ENCODE results near the gene FABP6.
"Not testable (repeated sequence)": the region's sequence is repeated elsewhere in the genome, so short reads cannot be mapped to it uniquely, and the experiment has no call there.

FABP6 gene

GRCh38 chr5:160229190-160229742 lies at the start of gene FABP6:
Gene FABP6 (plus strand): TSS chr5:160229506. CDS start chr5:160229558, 52 bp downstream.
- no peaks in the 10 kb centered on the region for H3K36me3 Mint-ChIP-seq
- no peaks in the 10 kb centered on the region for H3K9me3 Mint-ChIP-seq
- H3K4me1 Mint-ChIP-seq, result peaks cover 11% of the 10 kb centered on the region
- peaks cover 8% of the 10 kb centered on the region for H3K27me3 Mint-ChIP-seq
- no peak for ATAC-seq
- H3K27ac Mint-ChIP-seq, result no peak within 1 kb of the TSS
- no peak within 1 kb of the TSS for H3K4me3 Mint-ChIP-seq

DNA sequence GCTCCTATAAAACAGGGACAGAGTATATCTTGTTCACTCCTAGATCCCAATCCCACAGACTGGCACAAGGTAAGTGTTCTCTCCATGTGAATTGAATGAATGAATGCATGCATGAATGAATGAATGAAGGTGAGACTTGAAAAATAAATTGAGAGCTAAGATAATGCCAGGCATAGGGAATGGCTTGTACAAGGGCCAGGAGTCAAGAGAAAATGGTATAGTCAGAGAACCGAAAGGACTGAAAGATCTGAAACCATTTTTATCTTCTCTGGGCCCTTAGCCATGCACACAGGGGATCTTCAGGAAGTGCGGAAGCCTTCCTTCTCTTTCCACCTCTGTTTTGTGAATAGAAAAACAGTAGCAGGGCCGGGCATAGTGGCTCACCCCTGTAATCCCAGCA lies 48.4 kb upstream of the FABP6 start:
- Mint-ChIP-seq H3K9me3 (no peaks in the 10 kb centered on the region), H3K4me1 (peaks cover 8% of the 10 kb centered on the region), H3K4me3 (no peak overlapping the region), H3K27me3 (peaks cover 16% of the 10 kb centered on the region), H3K36me3 (no peaks in the 10 kb centered on the region), H3K27ac (no peak overlapping the region)
- no peak for ATAC-seq

GRCh38 chr5:160181965-160182622 lies 47.2 kb upstream of the FABP6 start:
- peaks cover 10% of the 10 kb centered on the region for H3K4me1 Mint-ChIP-seq
- peaks cover 3% of the 10 kb centered on the region for H3K36me3 Mint-ChIP-seq

DNA sequence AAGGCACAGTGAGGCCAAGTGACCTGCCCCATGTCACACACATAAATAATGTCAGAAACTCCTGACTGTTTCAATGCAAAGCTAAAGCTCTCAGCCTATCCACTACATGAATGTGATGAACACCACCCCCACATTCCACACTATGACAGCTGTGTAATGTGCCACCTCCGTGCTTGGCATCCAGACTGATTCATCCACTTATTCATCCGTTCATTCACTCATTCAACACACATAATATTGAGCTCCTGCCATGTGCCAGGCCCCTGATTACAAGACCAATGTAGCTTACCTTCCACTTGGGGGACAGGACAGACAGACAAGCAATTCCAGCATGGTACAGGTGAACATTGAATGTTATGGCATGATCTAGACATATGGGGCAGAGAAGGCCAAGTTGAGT lies 46.2 kb upstream of the FABP6 start:
- peaks cover 10% of the 10 kb centered on the region for H3K9me3 Mint-ChIP-seq
- peaks cover 5% of the 10 kb centered on the region for H3K36me3 Mint-ChIP-seq
- no peak overlapping the region for H3K27ac Mint-ChIP-seq
- ATAC-seq, result no peak
- no peak overlapping the region for H3K4me3 Mint-ChIP-seq
- peaks cover 10% of the 10 kb centered on the region for H3K4me1 Mint-ChIP-seq
- H3K27me3 Mint-ChIP-seq, result peaks cover 29% of the 10 kb centered on the region

More at GRCh38 chr5:160181965-160182622, 47.2 kb upstream of the FABP6 start:
- Mint-ChIP-seq H3K27me3 (peaks cover 24% of the 10 kb centered on the region), H3K27ac (no peak overlapping the region), H3K9me3 (peaks cover 8% of the 10 kb centered on the region), H3K4me3 (no peak overlapping the region)
- ATAC-seq, result no peak

DNA sequence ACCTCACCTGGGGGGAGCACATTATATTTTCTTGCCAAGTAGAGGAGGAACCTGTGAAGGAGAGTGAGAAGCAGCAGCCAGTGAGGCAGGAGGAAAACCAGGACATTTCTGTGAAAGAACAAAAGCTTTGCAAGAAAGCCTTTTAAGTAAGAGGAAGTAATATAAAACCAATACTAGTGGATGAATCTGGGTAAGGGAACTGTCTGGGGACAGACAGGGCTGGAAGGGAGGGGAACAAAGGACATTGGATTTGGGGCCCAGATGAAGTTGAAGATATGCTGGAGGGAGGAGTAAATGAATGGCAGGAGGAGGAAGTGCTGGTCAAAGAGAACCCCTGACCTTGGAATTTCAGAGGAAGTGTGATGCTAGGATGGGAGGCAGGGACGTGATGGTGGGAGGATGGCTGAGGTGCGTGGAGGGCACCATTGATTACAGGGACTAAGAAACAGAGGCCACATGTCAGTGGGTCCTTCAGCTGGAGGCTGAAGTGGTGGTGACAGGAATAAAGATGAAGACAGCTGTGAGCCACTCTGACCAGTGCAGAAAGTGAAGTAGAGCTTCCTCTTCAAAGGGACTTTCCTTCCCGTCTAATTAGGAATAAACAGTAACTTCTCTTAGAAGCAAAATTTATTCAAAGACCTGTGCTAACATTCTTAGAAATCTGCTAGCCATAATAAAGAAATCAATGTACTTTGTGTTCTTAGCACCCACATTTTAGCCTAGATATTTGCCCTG lies 43.5 kb upstream of the FABP6 start:
- Mint-ChIP-seq H3K4me1 (peaks cover 10% of the 10 kb centered on the region), H3K27ac (no peak overlapping the region), H3K4me3 (no peak overlapping the region), H3K9me3 (peaks cover 10% of the 10 kb centered on the region), H3K27me3 (peaks cover 46% of the 10 kb centered on the region), H3K36me3 (peaks cover 5% of the 10 kb centered on the region)
- ATAC-seq, result no peak

DNA sequence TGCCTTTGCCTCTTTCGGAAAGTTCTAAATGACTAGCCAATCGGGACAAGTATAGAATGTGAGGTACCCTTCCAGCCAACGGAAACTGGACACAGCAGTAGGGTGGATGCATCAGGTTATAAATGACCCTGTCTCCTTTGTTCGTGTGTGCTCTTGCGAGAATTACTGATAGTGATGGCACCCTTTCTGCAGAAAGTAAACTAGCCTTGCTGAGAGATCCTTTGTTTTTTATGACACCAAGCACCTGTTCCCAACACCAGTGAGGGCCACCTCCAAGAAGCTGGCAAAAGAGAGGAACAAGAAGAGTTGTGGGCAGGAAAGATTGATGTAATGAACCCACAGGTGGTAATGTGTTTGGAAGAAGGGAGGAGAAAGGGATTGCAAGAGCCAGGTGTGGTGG lies 42.8 kb upstream of the FABP6 start:
- Mint-ChIP-seq H3K36me3 (peaks cover 5% of the 10 kb centered on the region), H3K27ac (no peak overlapping the region), H3K4me3 (no peak overlapping the region)

GRCh38 chr5:160187091-160187490 lies 42.2 kb upstream of the FABP6 start:
- no peak overlapping the region for H3K4me3 Mint-ChIP-seq
- peaks cover 50% of the 10 kb centered on the region for H3K27me3 Mint-ChIP-seq
- peaks cover 10% of the 10 kb centered on the region for H3K9me3 Mint-ChIP-seq
- peaks cover 10% of the 10 kb centered on the region for H3K4me1 Mint-ChIP-seq
- ATAC-seq, result no peak
- H3K36me3 Mint-ChIP-seq, result peaks cover 5% of the 10 kb centered on the region
- H3K27ac Mint-ChIP-seq, result no peak overlapping the region

More for the DNA sequence above, 42.8 kb upstream of the FABP6 start:
- peaks cover 50% of the 10 kb centered on the region for H3K27me3 Mint-ChIP-seq
- ATAC-seq, result no peak
- H3K4me1 Mint-ChIP-seq, result peaks cover 10% of the 10 kb centered on the region
- H3K9me3 Mint-ChIP-seq, result peaks cover 10% of the 10 kb centered on the region

DNA sequence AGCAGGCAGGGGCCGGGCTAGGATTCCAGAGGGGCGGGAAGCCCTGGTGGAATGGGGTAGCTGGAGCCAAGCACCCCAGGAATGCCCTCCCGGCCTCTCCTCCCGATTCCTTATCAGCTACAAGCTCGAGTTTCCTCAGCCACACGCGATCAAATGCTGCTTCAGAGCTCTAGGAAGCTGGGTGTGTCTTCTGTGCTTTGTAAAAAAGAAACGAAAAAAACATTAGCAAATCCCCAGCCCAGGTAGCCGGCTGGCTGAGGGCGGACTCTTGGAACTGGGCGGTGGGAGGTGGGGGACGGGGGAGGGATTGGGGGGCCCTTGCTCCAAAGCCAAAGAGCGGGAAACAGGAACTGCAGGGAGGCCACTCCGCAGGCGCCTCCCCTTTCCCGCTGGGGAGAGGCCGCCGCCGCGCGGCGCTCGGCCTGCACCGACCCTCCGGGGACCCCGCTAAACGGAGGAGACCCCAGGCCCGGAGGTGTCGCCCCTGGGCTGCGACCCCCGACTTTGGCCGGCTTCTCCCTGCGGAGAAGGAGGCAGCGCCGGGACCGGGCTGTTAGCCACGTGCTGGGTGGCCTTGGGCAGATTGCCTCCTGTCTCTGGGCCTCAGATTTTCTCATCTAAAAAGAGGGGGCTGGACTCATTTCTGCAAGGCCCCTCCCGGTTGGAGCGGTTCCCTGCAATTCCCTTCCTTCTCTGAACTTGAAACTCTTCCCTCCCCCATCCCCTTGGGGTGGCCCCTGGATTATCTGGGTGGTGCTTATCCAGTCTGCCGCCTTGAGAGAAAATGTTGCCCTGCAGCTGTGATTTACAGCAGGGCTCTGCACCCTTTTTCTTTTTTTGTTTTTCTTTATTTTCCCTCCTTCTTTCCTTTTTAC lies 40.9 kb upstream of the FABP6 start:
- peak; percentile 25 for ATAC-seq
- Mint-ChIP-seq H3K27me3 (peaks cover 46% of the 10 kb centered on the region), H3K4me1 (peaks cover 10% of the 10 kb centered on the region), H3K9me3 (peaks cover 10% of the 10 kb centered on the region), H3K4me3 (peak overlapping the region; percentile 36), H3K27ac (no peak overlapping the region), H3K36me3 (peaks cover 5% of the 10 kb centered on the region)

DNA sequence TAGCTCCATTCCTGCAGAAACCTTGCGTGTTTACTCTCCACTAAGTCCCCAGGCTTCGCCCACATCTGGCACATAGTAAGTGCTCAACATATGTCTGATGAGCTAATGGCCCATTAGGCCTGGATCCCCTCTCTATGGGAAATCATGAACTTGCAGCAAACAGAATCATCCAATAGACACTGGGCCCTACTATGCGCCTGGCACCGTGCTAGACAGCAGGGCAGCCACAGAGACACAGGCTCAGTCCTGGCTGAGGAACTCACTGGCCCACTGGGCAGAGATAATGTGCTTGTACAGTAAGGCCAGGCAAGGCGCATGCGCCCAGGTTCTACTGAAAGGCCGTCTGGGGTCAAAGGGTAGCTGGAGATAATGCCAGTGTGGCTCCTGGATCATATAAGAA lies 36.9 kb upstream of the FABP6 start:
- no peak overlapping the region for H3K4me3 Mint-ChIP-seq
- H3K9me3 Mint-ChIP-seq, result no peaks in the 10 kb centered on the region
- H3K4me1 Mint-ChIP-seq, result no peaks in the 10 kb centered on the region
- peaks cover 41% of the 10 kb centered on the region for H3K27me3 Mint-ChIP-seq
- H3K36me3 Mint-ChIP-seq, result no peaks in the 10 kb centered on the region
- ATAC-seq, result no peak
- no peak overlapping the region for H3K27ac Mint-ChIP-seq

- not testable (repeated sequence) for H3K4me3 Mint-ChIP-seq, H3K4me1 Mint-ChIP-seq, H3K9me3 Mint-ChIP-seq, H3K27ac Mint-ChIP-seq, H3K36me3 Mint-ChIP-seq, ATAC-seq
- peaks cover 46% of the 10 kb centered on the region for H3K27me3 Mint-ChIP-seq
These were observed 36.2 kb upstream of the FABP6 start for GRCh38 chr5:160193076-160193475.

DNA sequence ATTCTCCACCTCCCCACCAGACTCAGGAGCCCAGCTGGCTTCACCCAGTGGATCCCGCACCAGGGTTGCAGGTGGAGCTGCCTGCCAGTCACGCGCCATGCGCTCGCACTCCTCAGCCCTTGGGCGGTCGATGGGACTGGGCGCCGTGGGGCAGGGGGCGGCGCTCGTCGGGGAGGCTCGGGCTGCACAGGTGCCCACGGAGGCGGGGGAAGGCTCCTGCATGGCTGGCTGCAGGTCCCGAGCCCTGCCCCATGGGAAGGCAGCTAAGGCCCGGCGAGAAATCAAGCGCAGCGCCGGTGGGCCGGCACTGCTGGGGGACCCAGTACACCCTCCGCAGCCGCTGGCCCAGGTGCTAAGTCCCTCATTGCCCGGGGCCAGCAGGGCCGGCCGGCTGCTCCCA lies 35.5 kb upstream of the FABP6 start:
- not testable (repeated sequence) for H3K4me1 Mint-ChIP-seq, H3K36me3 Mint-ChIP-seq, ATAC-seq, H3K4me3 Mint-ChIP-seq, H3K27ac Mint-ChIP-seq, H3K9me3 Mint-ChIP-seq
- H3K27me3 Mint-ChIP-seq, result peaks cover 48% of the 10 kb centered on the region

GRCh38 chr5:160197341-160198144 lies 31.8 kb upstream of the FABP6 start:
- no peak overlapping the region for H3K4me3 Mint-ChIP-seq
- no peak for ATAC-seq
- H3K9me3 Mint-ChIP-seq, result no peaks in the 10 kb centered on the region
- peaks cover 16% of the 10 kb centered on the region for H3K4me1 Mint-ChIP-seq
- no peaks in the 10 kb centered on the region for H3K36me3 Mint-ChIP-seq
- peaks cover 52% of the 10 kb centered on the region for H3K27me3 Mint-ChIP-seq
- no peak overlapping the region for H3K27ac Mint-ChIP-seq

DNA sequence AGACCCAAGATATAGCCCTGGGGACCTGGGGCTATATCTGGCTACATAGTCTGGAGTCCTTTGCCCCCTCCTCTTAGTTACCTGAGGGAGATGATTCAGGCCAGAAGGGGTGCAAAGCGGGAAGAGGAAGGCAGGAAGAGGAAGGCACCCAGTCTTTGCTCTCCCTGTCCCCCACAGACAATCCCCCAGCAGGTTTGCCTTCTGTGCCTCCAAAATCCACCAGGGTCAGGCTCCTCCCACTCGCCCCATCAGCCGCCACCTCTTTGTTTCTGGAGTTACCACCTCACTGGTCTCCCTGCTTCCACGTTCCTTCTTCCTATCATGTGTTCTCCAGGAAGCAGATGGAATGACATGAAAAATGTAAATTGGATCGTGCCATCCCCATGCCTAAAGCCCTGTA lies 31.2 kb upstream of the FABP6 start:
- Mint-ChIP-seq H3K27me3 (peaks cover 52% of the 10 kb centered on the region), H3K27ac (no peak overlapping the region), H3K9me3 (no peaks in the 10 kb centered on the region), H3K4me3 (no peak overlapping the region), H3K4me1 (peaks cover 16% of the 10 kb centered on the region), H3K36me3 (no peaks in the 10 kb centered on the region)
- ATAC-seq, result no peak

DNA sequence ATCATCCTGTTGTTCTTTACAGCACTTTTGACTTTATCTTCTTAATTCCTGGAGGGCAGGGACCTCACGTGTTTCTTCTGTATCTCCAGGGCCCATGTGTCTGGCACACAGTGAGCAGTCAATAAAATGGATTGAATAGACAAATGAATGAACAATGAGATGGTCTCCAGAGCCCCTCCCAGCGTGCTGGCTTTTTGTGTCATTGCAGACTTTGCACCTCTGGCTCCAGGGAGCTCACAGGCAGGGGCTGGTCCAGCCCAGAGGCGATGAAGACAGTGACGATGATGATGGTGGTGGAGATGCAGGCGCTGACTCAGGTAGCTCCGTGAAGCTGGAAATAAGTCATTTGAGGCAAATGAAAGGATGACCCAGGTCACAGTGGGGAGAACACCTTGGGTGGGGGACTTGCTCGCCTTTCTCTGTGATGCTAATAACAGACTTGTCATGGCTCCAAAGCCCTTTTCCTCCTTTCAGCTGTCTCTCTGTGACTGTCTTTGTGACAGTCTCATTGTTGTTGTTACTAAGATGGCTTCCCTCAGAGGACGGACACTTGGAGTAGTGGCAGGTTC lies 30.4 kb upstream of the FABP6 start:
- no peak overlapping the region for H3K4me3 Mint-ChIP-seq
- no peaks in the 10 kb centered on the region for H3K36me3 Mint-ChIP-seq
- H3K27me3 Mint-ChIP-seq, result peaks cover 52% of the 10 kb centered on the region
- ATAC-seq, result no peak
- H3K9me3 Mint-ChIP-seq, result no peaks in the 10 kb centered on the region
- H3K4me1 Mint-ChIP-seq, result peaks cover 16% of the 10 kb centered on the region
- peak overlapping the region; percentile 57 for H3K27ac Mint-ChIP-seq

All from stimulated activated memory B cell treated with anti-CD40 and anti-IgM and Interleukin-4, amounts not matched to agents 10 μg/mL and 1 μg/mL and 100 μg/mL, for 72 hours (primary cell).